Measurements from ENCODE around the gene GALNTL6.

Gene GALNTL6

DNA sequence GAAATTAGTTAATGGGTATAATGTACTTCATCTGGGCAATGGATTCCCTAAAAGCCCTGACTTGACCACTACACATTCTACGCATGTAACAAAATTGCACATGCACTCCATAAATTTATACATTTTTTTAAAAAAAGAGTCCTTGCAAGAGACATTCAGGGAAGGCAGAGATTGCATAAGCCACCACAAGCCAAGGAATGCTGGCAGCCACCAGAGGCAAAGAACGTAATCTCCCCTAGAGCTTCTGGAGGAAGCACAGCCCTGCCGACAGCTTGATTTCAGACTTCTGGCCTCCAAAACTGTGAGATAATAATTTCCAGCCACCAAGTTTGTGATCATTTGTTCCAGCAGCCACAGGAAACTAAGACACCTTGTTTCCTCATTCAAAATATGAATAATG is 1169.8 kb downstream of the GALNTL6 start:
- no peaks in the 10 kb centered on the region for H3K36me3 ChIP-seq (ENCODE audit: control insufficient read depth in 2 of 2, insufficient read depth in 2 of 2, low read length in 2 of 2)
- H3K9ac ChIP-seq (ENCODE audit: low read length in 2 of 2): no peak overlapping the region
- H3K4me1 ChIP-seq (ENCODE audit: control insufficient read depth, insufficient read depth, low read length): no peaks in the 10 kb centered on the region
- H3K27ac ChIP-seq (ENCODE audit: low read length): no peak overlapping the region
- H3K4me3 ChIP-seq (ENCODE audit: low read length in 2 of 2): no peak overlapping the region
- H3K9me3 ChIP-seq (ENCODE audit: control insufficient read depth in 2 of 2, low read length in 2 of 2): peaks cover 0 to 3% of the 10 kb centered on the region in 2 donors
- no peaks in the 10 kb centered on the region for H3K27me3 ChIP-seq (ENCODE audit: control insufficient read depth in 1 of 2, insufficient read depth in 2 of 2, low read length in 2 of 2)

DNA sequence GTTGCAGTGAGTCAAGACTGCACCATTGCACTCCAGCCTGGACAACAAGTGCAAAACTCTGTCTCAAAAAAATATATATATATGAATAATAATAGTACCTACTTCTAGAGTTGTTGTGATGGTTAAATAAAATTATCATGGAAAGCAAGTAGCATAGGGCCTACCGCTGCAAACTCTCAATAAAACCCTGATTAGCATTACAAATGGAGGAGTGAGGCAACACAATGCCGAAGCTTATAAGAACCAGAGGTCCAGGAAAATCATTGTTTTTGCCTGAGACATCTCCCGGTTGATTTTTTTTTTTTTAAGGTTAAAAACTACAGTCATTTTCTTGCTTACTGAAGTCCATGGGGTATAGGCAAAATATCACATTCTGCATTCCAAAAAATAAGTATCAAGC is 1170.4 kb downstream of the GALNTL6 start:
- H3K36me3 ChIP-seq (ENCODE audit: control insufficient read depth in 2 of 2, insufficient read depth in 2 of 2, low read length in 2 of 2): no peaks in the 10 kb centered on the region
- no peak overlapping the region for H3K27ac ChIP-seq (ENCODE audit: low read length)
- no peaks in the 10 kb centered on the region for H3K4me1 ChIP-seq (ENCODE audit: control insufficient read depth, insufficient read depth, low read length)
- no peak overlapping the region for H3K9ac ChIP-seq (ENCODE audit: low read length in 2 of 2)
- peaks cover 0 to 3% of the 10 kb centered on the region in 2 donors for H3K9me3 ChIP-seq (ENCODE audit: control insufficient read depth in 2 of 2, low read length in 2 of 2)
- no peaks in the 10 kb centered on the region for H3K27me3 ChIP-seq (ENCODE audit: control insufficient read depth in 1 of 2, insufficient read depth in 2 of 2, low read length in 2 of 2)
- H3K4me3 ChIP-seq (ENCODE audit: low read length in 2 of 2): no peak overlapping the region

DNA sequence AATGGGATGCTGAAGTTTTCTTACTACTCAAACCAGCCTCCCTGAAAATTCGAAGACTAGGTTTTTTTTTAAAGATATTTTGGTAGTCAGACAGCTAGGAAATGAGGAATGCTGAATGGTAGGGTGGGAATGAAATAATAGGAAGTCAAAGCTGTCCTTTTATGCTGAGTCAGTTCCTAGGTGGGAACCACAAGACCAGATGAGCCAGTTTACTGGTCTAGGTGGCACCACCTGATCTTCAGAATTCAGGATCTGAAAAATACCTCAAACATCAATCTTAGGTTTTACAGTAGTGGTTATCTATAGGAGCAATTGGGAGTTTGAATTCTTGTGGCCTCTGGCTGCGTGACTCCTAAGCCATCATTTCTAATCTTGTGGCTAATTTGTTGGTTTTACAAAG is 1172.3 kb downstream of the GALNTL6 start:
- Histone ChIP-seq H3K27ac (ENCODE audit: low read length) (no peak overlapping the region), H3K27me3 (ENCODE audit: control insufficient read depth in 1 of 2, insufficient read depth in 2 of 2, low read length in 2 of 2) (no peaks in the 10 kb centered on the region), H3K36me3 (ENCODE audit: control insufficient read depth in 2 of 2, insufficient read depth in 2 of 2, low read length in 2 of 2) (no peaks in the 10 kb centered on the region), H3K9me3 (ENCODE audit: control insufficient read depth in 2 of 2, low read length in 2 of 2) (peaks cover 0 to 3% of the 10 kb centered on the region in 2 donors), H3K4me3 (ENCODE audit: low read length in 2 of 2) (no peak overlapping the region), H3K9ac (ENCODE audit: low read length in 2 of 2) (no peak overlapping the region), H3K4me1 (ENCODE audit: control insufficient read depth, insufficient read depth, low read length) (no peaks in the 10 kb centered on the region)

DNA sequence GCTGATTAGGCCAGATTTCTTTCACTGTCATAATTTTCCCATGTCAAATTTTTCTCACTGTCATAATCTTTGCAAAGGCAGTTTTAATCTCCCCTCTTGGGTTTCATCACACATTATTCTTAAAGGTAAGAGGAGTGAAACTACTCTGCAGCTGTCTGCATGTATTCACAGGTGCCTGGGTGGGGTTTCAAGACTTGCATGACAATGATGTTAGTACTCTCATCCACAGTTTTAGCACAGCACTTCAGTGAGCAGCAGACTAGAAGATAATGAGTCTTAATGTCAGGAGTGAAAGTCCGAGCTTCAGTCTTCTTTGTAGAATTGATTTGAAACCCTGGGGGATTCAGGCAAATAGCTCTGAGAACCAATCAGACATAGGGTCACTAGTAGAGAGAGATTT is 1172.9 kb downstream of the GALNTL6 start:
- Histone ChIP-seq H3K36me3 (ENCODE audit: control insufficient read depth in 2 of 2, insufficient read depth in 2 of 2, low read length in 2 of 2) (no peaks in the 10 kb centered on the region), H3K27ac (ENCODE audit: low read length) (no peak overlapping the region), H3K9me3 (ENCODE audit: control insufficient read depth in 2 of 2, low read length in 2 of 2) (peaks cover 0 to 3% of the 10 kb centered on the region in 2 donors)

DNA sequence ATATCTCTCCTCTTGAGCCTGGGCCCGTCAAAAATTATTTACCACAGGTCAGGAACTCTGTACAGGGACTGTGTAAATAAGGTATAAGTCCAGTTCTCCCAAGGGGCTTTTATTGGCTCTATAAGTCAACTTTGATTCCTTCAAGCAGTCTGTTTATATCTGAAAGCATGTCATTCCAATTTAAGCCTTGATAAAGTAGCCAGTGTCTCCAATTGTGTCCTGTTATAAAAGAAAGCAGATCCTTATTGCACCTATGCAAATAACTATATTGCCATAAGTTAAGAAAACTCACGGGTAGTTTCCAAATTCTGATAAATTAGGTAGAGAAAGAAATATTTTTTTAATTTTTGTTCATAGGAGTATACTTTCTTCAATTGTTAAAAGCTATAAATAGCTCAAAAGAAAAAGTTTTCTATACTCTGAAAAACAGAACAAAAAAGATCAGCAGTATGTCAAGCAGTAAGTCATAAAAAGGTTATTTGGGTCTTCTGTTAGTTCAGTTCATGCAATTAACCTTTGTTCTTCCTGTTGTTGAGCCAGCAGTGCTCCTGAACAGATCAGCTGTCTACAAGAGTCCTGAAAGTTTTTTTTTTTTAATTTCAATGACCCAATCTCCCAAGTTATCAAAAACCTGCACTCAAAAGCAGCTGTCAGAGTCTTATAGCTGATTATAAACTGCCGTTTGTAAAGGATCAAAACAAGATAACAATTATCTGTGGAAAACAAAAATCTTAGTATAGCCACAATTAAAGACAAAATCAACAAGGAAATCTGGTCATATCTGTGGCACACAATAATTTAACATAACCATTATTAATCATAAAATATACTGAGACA is 1177.0 kb downstream of the GALNTL6 start:
- Histone ChIP-seq H3K4me3 (ENCODE audit: low read length in 2 of 2) (no peak overlapping the region), H3K27ac (ENCODE audit: low read length) (no peak overlapping the region), H3K36me3 (ENCODE audit: control insufficient read depth in 2 of 2, insufficient read depth in 2 of 2, low read length in 2 of 2) (no peaks in the 10 kb centered on the region), H3K9me3 (ENCODE audit: control insufficient read depth in 2 of 2, low read length in 2 of 2) (no peaks in the 10 kb centered on the region), H3K9ac (ENCODE audit: low read length in 2 of 2) (no peak overlapping the region), H3K4me1 (ENCODE audit: control insufficient read depth, insufficient read depth, low read length) (no peaks in the 10 kb centered on the region), H3K27me3 (ENCODE audit: control insufficient read depth in 1 of 2, insufficient read depth in 2 of 2, low read length in 2 of 2) (no peaks in the 10 kb centered on the region)

More for the DNA sequence above, 1172.9 kb downstream of the GALNTL6 start:
- Histone ChIP-seq H3K9ac (ENCODE audit: low read length in 2 of 2) (no peak overlapping the region), H3K4me3 (ENCODE audit: low read length in 2 of 2) (no peak overlapping the region), H3K4me1 (ENCODE audit: control insufficient read depth, insufficient read depth, low read length) (no peaks in the 10 kb centered on the region), H3K27me3 (ENCODE audit: control insufficient read depth in 1 of 2, insufficient read depth in 2 of 2, low read length in 2 of 2) (no peaks in the 10 kb centered on the region)

DNA sequence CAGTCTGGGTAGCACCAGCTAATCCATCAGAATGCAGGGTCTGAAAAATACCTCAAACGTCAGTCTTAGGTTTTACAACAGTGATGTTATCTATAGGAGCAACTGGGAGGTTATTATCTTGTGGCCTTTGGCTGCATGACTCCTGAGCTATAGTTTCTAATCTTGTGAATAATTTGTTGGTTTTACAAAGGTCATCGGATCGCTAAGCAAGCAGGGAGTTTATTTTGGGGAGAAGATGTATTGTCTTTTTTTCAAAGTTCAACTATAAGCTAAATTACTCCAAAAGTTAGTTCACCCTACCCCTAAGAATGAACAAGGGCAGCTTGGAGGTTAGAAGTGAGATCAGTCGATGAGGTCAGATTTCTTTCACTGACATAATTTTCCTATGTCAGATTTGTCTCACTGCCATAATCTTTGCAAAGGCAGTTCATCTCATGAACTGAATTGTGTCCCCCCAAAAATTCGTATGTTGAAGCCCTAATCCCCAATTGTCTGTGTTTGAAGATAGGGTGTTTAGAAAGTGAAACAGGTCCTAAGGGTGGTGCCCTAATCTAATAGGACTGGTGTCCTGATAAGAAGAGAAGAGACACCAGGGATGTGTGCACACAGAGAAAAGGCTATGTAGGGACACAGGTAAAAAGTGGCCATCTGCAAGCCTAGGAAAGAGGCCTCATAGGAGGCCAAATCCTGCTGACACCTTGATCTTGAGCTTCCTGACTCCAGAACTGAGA is 1179.6 kb downstream of the GALNTL6 start:
- Histone ChIP-seq H3K27ac (ENCODE audit: low read length) (no peak overlapping the region), H3K4me3 (ENCODE audit: low read length in 2 of 2) (no peak overlapping the region), H3K4me1 (ENCODE audit: control insufficient read depth, insufficient read depth, low read length) (no peaks in the 10 kb centered on the region), H3K9me3 (ENCODE audit: control insufficient read depth in 2 of 2, low read length in 2 of 2) (no peaks in the 10 kb centered on the region), H3K36me3 (ENCODE audit: control insufficient read depth in 2 of 2, insufficient read depth in 2 of 2, low read length in 2 of 2) (no peaks in the 10 kb centered on the region), H3K27me3 (ENCODE audit: control insufficient read depth in 1 of 2, insufficient read depth in 2 of 2, low read length in 2 of 2) (no peaks in the 10 kb centered on the region), H3K9ac (ENCODE audit: low read length in 2 of 2) (no peak overlapping the region)

DNA sequence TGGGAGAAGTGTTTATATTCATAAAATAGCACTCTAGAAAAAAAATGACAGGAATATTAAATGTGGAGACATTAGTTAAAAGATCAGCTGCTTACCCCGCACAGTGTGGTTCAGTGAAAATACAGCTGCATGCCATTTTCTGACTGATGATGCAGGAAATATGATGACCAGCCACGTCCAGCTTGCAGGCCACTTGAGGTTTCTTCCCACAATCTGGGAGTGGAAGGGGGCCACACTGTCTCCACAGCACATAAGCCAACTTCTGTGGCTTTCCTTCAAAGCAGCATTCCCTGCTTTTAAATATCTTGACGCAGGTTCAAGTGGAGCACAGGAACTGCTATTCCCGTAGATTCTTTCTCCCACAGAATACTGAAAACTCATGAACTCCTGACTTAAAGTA is 1182.0 kb downstream of the GALNTL6 start:
- Histone ChIP-seq H3K27me3 (ENCODE audit: control insufficient read depth in 1 of 2, insufficient read depth in 2 of 2, low read length in 2 of 2) (no peaks in the 10 kb centered on the region), H3K9me3 (ENCODE audit: control insufficient read depth in 2 of 2, low read length in 2 of 2) (no peaks in the 10 kb centered on the region), H3K9ac (ENCODE audit: low read length in 2 of 2) (no peak overlapping the region), H3K36me3 (ENCODE audit: control insufficient read depth in 2 of 2, insufficient read depth in 2 of 2, low read length in 2 of 2) (no peaks in the 10 kb centered on the region), H3K4me1 (ENCODE audit: control insufficient read depth, insufficient read depth, low read length) (no peaks in the 10 kb centered on the region), H3K4me3 (ENCODE audit: low read length in 2 of 2) (no peak overlapping the region), H3K27ac (ENCODE audit: low read length) (no peak overlapping the region)

DNA sequence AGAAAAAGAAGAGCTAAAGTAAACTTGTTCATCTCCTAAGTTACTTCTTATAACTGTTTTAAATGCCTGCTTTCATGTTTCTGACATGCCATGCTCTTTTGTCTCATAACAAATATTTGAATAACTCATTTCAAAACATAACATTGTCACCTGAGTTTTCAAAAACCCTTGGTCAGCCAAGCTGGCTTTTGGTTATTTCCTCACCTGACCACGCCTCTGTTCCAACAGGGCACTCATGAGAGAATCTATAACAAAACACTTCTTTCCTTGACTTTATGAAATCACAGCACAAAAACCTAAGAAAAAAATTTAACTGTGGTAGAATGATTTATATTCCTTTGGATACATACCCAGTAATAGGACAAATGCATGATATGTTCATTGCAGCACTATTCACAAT is 1182.5 kb downstream of the GALNTL6 start:
- no peaks in the 10 kb centered on the region for H3K4me1 ChIP-seq (ENCODE audit: control insufficient read depth, insufficient read depth, low read length)
- H3K27me3 ChIP-seq (ENCODE audit: control insufficient read depth in 1 of 2, insufficient read depth in 2 of 2, low read length in 2 of 2): no peaks in the 10 kb centered on the region
- no peaks in the 10 kb centered on the region for H3K9me3 ChIP-seq (ENCODE audit: control insufficient read depth in 2 of 2, low read length in 2 of 2)
- no peaks in the 10 kb centered on the region for H3K36me3 ChIP-seq (ENCODE audit: control insufficient read depth in 2 of 2, insufficient read depth in 2 of 2, low read length in 2 of 2)
- H3K27ac ChIP-seq (ENCODE audit: low read length): no peak overlapping the region
- H3K4me3 ChIP-seq (ENCODE audit: low read length in 2 of 2): no peak overlapping the region
- no peak overlapping the region for H3K9ac ChIP-seq (ENCODE audit: low read length in 2 of 2)

DNA sequence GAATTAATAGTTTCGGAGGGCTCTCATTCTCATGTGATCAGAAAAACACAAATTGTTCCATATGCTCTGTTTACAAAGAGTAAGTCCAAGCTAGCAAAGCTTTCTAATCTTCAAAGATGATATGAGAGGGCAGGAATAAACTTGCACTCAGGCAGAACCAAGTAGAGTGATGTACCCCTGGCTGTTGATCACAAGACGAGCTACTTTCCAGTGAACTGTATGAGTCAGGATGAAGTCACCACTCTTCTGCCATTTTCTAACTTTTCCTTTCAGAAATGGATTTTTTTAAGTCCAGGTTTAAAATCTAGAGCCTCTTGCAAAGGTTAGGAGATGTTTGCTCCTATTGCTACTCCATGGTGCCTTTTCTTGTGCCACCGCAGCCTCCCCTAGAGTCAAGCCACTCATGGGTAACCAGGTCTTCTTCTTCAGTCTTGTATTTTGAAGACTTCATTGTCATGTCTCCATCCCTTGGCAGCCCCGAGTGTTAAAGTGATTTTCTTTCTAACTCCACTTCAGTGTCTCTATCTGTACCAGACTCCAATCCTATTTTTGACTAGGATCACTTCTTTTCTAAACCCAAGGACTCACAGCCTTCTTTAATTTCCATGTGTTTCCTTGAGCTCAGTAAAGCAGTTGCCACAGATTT is 1183.5 kb downstream of the GALNTL6 start:
- Histone ChIP-seq H3K36me3 (ENCODE audit: control insufficient read depth in 2 of 2, insufficient read depth in 2 of 2, low read length in 2 of 2) (no peaks in the 10 kb centered on the region), H3K9ac (ENCODE audit: low read length in 2 of 2) (no peak overlapping the region), H3K27me3 (ENCODE audit: control insufficient read depth in 1 of 2, insufficient read depth in 2 of 2, low read length in 2 of 2) (no peaks in the 10 kb centered on the region), H3K4me1 (ENCODE audit: control insufficient read depth, insufficient read depth, low read length) (no peaks in the 10 kb centered on the region), H3K4me3 (ENCODE audit: low read length in 2 of 2) (no peak overlapping the region), H3K9me3 (ENCODE audit: control insufficient read depth in 2 of 2, low read length in 2 of 2) (no peaks in the 10 kb centered on the region), H3K27ac (ENCODE audit: low read length) (no peak overlapping the region)

DNA sequence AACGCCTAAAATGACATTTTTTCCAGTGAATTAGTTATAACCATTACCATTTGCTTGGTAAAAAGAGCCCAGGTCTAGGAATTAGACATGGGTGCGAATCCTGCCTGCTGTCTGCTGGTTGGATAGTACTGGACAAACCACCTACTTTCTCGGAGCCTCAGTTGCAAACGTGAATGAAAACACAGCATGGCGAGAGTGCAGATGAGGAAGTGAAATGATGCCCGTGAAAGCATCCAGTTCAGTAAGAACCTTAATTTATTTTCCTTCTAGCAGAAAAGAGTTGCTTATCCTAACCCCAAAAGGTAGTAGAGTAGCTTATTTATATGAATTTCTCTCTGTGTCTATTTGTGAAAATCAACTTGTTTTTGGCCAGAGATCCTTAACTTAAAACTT is 1184.0 kb downstream of the GALNTL6 start:
- Histone ChIP-seq H3K27me3 (ENCODE audit: control insufficient read depth in 1 of 2, insufficient read depth in 2 of 2, low read length in 2 of 2) (no peaks in the 10 kb centered on the region), H3K36me3 (ENCODE audit: control insufficient read depth in 2 of 2, insufficient read depth in 2 of 2, low read length in 2 of 2) (no peaks in the 10 kb centered on the region), H3K9me3 (ENCODE audit: control insufficient read depth in 2 of 2, low read length in 2 of 2) (no peaks in the 10 kb centered on the region), H3K27ac (ENCODE audit: low read length) (no peak overlapping the region), H3K4me3 (ENCODE audit: low read length in 2 of 2) (no peak overlapping the region), H3K4me1 (ENCODE audit: control insufficient read depth, insufficient read depth, low read length) (no peaks in the 10 kb centered on the region), H3K9ac (ENCODE audit: low read length in 2 of 2) (no peak overlapping the region)
